Measurements from ENCODE around the gene TAOK3.

The TAOK3 gene

GRCh38 chr12:118175823-118176447 lies 196.8 kb downstream of the TAOK3 start:
- H3K9me3 ChIP-seq = no peaks in the 10 kb centered on the region
- H3K4me1 ChIP-seq = no peaks in the 10 kb centered on the region
- in situ Hi-C loops (cut with MboI; ENCODE audit: low sequenced_read_pairs) = loop anchor here (10.0 kb wide), 1 partner anchor 199 kb away; the partner anchor contains the start of genes SUDS3 and TAOK3
- no peak for DNase-seq (ENCODE audit: low spot score in 2 of 2)
- no peaks in the 10 kb centered on the region for H3K27me3 ChIP-seq (ENCODE audit: low read depth)
- H3K4me3 ChIP-seq = no peak overlapping the region
- peaks cover 17% of the 10 kb centered on the region for H3K36me3 ChIP-seq (replicated peaks)

DNA sequence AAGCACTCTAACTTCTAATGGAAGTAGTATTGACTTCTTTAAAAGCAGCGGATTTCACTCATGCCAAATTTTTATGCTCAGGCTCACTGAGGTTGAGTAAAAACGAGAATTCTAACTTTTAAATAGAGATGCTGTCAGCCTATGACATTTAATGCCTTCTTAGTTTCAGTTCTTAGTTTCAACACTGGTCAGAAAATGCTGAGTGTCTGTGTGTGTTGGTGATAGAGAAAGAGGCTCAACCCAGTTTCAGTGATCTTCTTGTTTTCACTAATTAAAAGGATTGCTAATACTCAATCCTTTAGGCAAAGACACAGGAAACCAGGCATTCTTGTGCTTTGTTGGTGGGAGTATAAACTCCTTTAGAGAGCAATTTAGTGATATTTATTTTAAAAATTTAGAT lies 205.8 kb downstream of the TAOK3 start:
- in situ Hi-C loops (cut with MboI; ENCODE audit: low sequenced_read_pairs) = no loop called here
- H3K36me3 ChIP-seq (replicated peaks) = peaks cover 4% of the 10 kb centered on the region; the same call in 1 of the 2 replicates
- no peaks in the 10 kb centered on the region for H3K9me3 ChIP-seq
- H3K27me3 ChIP-seq (ENCODE audit: low read depth) = no peaks in the 10 kb centered on the region
- no peak overlapping the region for H3K4me3 ChIP-seq
- no peak for DNase-seq (ENCODE audit: low spot score in 2 of 2)
- H3K4me1 ChIP-seq = no peaks in the 10 kb centered on the region; the same call in 1 of the 2 replicates

- Histone ChIP-seq H3K4me3 (no peak overlapping the region), H3K9me3 (no peaks in the 10 kb centered on the region), H3K36me3 (replicated peaks) (no peaks in the 10 kb centered on the region), H3K27me3 (ENCODE audit: low read depth) (no peaks in the 10 kb centered on the region), H3K4me1 (no peaks in the 10 kb centered on the region; the same call in none of the 2 replicates)
- DNase-seq (ENCODE audit: low spot score in 2 of 2) = peak; percentile 15 to 49
- in situ Hi-C loops (cut with MboI; ENCODE audit: low sequenced_read_pairs) = no loop called here
Measured at GRCh38 chr12:118164798-118165486, 207.8 kb downstream of the TAOK3 start.

DNA sequence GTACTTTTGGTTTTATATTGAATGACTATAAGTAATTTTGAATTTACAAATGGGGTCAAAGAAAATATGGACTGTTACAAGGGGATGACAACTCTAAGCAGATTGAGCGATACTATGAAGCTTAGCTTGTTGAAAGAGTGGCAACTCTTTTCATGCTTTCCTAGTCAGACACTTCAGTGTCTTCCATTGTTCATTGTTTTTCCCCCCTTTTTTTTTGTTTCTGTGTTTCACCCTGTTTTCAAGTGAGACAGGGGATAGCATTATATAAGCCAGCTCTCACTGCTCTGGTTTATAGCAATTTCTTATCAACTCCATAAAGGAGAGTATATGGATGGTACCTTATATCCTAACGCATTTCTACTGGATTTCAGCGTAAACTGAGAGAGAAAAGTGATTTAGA lies 212.2 kb downstream of the TAOK3 start:
- Histone ChIP-seq H3K9me3 (no peaks in the 10 kb centered on the region), H3K4me1 (no peaks in the 10 kb centered on the region; the same call in none of the 2 replicates), H3K4me3 (no peak overlapping the region), H3K27me3 (ENCODE audit: low read depth) (no peaks in the 10 kb centered on the region), H3K36me3 (replicated peaks) (no peaks in the 10 kb centered on the region)
- DNase-seq (ENCODE audit: low spot score in 2 of 2) = no peak
- in situ Hi-C loops (cut with MboI; ENCODE audit: low sequenced_read_pairs) = no loop called here

DNA sequence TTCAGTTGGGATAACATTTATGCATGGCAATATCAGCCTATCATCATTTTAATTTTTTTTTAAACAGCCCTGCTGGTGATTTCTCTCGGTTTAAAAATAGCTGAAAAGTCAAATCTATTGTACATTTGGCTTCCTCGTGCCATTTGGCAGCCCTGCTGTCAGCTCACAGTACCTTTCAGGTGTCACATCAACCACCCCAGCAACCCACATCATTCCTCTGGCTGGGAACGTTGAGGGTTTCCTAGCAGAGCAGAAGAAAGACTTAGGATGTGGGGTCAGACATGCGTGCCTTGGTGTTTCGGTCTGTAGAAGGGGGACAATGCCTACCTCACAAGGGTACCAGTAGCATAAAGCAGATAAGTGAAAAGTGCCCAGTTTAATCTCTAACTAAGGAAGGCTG lies 221.0 kb downstream of the TAOK3 start:
- DNase-seq (ENCODE audit: low spot score in 2 of 2) = no peak
- H3K4me1 ChIP-seq = no peaks in the 10 kb centered on the region
- H3K9me3 ChIP-seq = no peaks in the 10 kb centered on the region
- H3K36me3 ChIP-seq (replicated peaks) = peaks cover 14% of the 10 kb centered on the region
- in situ Hi-C loops (cut with MboI; ENCODE audit: low sequenced_read_pairs) = no loop called here
- no peaks in the 10 kb centered on the region for H3K27me3 ChIP-seq (ENCODE audit: low read depth)
- no peak overlapping the region for H3K4me3 ChIP-seq

GRCh38 chr12:118150625-118151024 lies 222.1 kb downstream of the TAOK3 start:
- H3K27me3 ChIP-seq (ENCODE audit: low read depth) = no peaks in the 10 kb centered on the region
- H3K4me3 ChIP-seq = no peak overlapping the region
- in situ Hi-C loops (cut with MboI; ENCODE audit: low sequenced_read_pairs) = no loop called here
- H3K4me1 ChIP-seq = no peaks in the 10 kb centered on the region
- DNase-seq (ENCODE audit: low spot score in 2 of 2) = no peak
- H3K36me3 ChIP-seq (replicated peaks) = peaks cover 20% of the 10 kb centered on the region
- H3K9me3 ChIP-seq = no peaks in the 10 kb centered on the region

- H3K27me3 ChIP-seq (ENCODE audit: low read depth) = no peaks in the 10 kb centered on the region
- no peak overlapping the region for H3K4me3 ChIP-seq
- DNase-seq (ENCODE audit: low spot score in 2 of 2) = no peak
- H3K9me3 ChIP-seq = no peaks in the 10 kb centered on the region
- H3K36me3 ChIP-seq (replicated peaks) = peaks cover 36% of the 10 kb centered on the region
- in situ Hi-C loops (cut with MboI; ENCODE audit: low sequenced_read_pairs) = no loop called here
- no peaks in the 10 kb centered on the region for H3K4me1 ChIP-seq
Measured at GRCh38 chr12:118148287-118148686, 224.4 kb downstream of the TAOK3 start.

- Histone ChIP-seq H3K9me3 (no peaks in the 10 kb centered on the region), H3K36me3 (replicated peaks) (peaks cover 56% of the 10 kb centered on the region), H3K4me3 (no peak overlapping the region), H3K27me3 (ENCODE audit: low read depth) (no peaks in the 10 kb centered on the region), H3K4me1 (no peaks in the 10 kb centered on the region)
- in situ Hi-C loops (cut with MboI; ENCODE audit: low sequenced_read_pairs) = no loop called here
- DNase-seq (ENCODE audit: low spot score in 2 of 2) = no peak
Measured at GRCh38 chr12:118145798-118146156, 226.9 kb downstream of the TAOK3 start.

DNA sequence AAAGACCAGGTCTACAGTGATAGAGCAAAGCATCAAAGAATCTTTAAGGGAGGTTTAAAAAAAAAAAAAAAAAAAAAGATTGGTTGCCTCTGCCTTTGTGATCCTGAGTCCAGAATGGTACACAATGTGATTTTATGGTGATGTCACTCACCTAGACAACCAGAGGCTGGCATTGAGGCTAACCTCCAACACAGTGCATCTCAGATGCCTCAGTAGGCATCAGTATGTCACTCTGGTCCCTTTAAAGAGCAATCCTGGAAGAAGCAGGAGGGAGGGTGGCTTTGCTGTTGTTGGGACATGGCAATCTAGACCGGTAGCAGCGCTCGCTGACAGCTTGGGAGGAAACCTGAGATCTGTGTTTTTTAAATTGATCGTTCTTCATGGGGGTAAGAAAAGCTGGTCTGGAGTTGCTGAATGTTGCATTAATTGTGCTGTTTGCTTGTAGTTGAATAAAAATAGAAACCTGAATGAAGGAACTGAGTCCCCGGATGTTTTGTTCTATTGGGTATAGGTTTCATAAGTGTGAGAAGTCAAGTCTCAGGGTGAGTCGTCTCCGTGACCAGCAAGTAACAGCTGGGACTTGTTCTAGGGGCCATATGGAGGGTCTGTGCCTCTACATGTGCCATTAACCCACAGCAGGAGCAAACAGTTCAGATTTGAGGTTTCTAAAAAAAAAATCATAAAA lies 227.5 kb downstream of the TAOK3 start:
- H3K9me3 ChIP-seq = no peaks in the 10 kb centered on the region
- H3K27me3 ChIP-seq (ENCODE audit: low read depth) = no peaks in the 10 kb centered on the region
- no peak for DNase-seq (ENCODE audit: low spot score in 2 of 2)
- H3K36me3 ChIP-seq (replicated peaks) = peaks cover 61% of the 10 kb centered on the region
- H3K4me1 ChIP-seq = no peaks in the 10 kb centered on the region
- H3K4me3 ChIP-seq = no peak overlapping the region
- in situ Hi-C loops (cut with MboI; ENCODE audit: low sequenced_read_pairs) = no loop called here

DNA sequence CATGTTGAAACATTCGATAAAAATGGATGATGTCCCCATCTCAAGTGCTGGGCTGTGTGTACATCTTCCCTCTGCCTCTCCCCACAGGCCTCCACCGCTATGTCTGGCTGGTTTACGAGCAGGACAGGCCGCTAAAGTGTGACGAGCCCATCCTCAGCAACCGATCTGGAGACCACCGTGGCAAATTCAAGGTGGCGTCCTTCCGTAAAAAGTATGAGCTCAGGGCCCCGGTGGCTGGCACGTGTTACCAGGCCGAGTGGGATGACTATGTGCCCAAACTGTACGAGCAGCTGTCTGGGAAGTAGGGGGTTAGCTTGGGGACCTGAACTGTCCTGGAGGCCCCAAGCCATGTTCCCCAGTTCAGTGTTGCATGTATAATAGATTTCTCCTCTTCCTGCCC lies 228.2 kb downstream of the TAOK3 start:
- Histone ChIP-seq H3K36me3 (replicated peaks) (peaks cover 69% of the 10 kb centered on the region), H3K27me3 (ENCODE audit: low read depth) (no peaks in the 10 kb centered on the region), H3K4me1 (no peaks in the 10 kb centered on the region), H3K9me3 (no peaks in the 10 kb centered on the region), H3K4me3 (no peak overlapping the region)
- DNase-seq (ENCODE audit: low spot score in 2 of 2) = no peak
- in situ Hi-C loops (cut with MboI; ENCODE audit: low sequenced_read_pairs) = no loop called here

GRCh38 chr12:118140825-118141224 lies 231.9 kb downstream of the TAOK3 start:
- H3K36me3 ChIP-seq (replicated peaks) = peaks cover 81% of the 10 kb centered on the region
- no peak overlapping the region for H3K4me3 ChIP-seq
- H3K4me1 ChIP-seq = peaks cover 5% of the 10 kb centered on the region
- in situ Hi-C loops (cut with MboI; ENCODE audit: low sequenced_read_pairs) = no loop called here
- no peaks in the 10 kb centered on the region for H3K27me3 ChIP-seq (ENCODE audit: low read depth)
- H3K9me3 ChIP-seq = no peaks in the 10 kb centered on the region
- no peak for DNase-seq (ENCODE audit: low spot score in 2 of 2)

DNA sequence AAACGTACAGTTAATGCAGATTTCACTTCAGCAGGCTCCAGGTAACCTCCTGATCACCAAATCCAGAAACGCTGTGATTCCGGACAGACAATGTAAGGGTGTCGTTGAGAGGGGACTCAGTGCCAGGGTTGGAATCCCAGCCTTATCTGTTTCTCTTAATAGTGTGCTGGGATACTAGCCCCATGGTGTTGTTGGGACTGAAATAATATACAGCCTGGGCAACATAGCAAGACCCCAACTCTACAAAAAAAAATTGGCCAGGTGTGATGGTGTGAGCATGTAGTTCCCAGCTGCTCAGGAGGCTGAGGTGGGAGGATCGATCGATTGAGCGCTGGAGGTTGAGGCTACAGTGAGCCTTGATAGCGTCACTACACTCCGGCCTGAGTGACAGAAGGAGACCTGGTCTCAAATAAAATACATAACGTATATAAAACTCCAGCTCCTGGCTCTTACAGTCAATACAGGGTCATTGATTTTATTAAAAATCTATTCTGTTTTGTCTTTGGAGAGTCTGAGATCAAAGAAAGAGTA lies 235.5 kb downstream of the TAOK3 start:
- H3K36me3 ChIP-seq (replicated peaks) = peaks cover 51% of the 10 kb centered on the region
- in situ Hi-C loops (cut with MboI; ENCODE audit: low sequenced_read_pairs) = loop anchor here (10.0 kb wide), 1 partner anchor 238 kb away; the partner anchor contains the start of genes SUDS3 and TAOK3
- peak overlapping the region; percentile 85 for H3K4me3 ChIP-seq

DNA sequence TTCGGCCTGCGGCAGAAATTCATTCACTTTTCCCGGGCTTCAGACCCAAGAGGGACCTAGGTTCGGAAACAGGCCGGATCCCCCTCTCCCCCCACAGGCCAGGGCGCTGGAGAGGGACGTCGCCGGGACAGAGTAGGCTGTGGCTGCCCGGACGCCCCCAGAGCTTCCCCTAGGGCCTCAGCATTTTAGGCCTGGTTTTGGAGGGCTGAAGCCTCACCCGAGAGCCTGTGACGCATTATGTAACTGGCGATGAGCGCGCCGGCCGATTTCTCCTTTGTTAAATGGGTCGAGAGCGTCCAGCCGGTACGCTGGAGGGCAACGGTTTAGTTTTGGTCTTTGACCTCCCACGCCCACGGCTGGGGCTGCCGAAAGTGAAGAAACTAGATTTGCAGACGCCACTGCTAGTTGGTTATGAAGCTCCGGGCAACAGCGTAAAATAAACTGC lies 236.1 kb downstream of the TAOK3 start:
- in situ Hi-C loops (cut with MboI; ENCODE audit: low sequenced_read_pairs) = loop anchor here (10.0 kb wide), 1 partner anchor 238 kb away; the partner anchor contains the start of genes SUDS3 and TAOK3
- DNase-seq (ENCODE audit: low spot score in 2 of 2) = peak; percentile 21 to 51
- Histone ChIP-seq H3K27me3 (ENCODE audit: low read depth) (no peaks in the 10 kb centered on the region), H3K4me3 (peak overlapping the region; percentile 85), H3K9me3 (no peaks in the 10 kb centered on the region), H3K36me3 (replicated peaks) (peaks cover 46% of the 10 kb centered on the region), H3K4me1 (peaks cover 16% of the 10 kb centered on the region)

More for the DNA sequence above, 235.5 kb downstream of the TAOK3 start:
- H3K9me3 ChIP-seq = no peaks in the 10 kb centered on the region
- peaks cover 10% of the 10 kb centered on the region for H3K4me1 ChIP-seq
- no peak for DNase-seq (ENCODE audit: low spot score in 2 of 2)
- no peaks in the 10 kb centered on the region for H3K27me3 ChIP-seq (ENCODE audit: low read depth)
